GM21390 (cell line): ENCODE measurements around the gene CPM.
"Not testable (repeated sequence)": the region's sequence is repeated elsewhere in the genome, so short reads cannot be mapped to it uniquely, and the experiment has no call there.

Source experiments
- ATAC-seq: cut with Tn5 transposase; IDR thresholded peaks from one replicate; pipeline ENCODE4 v1.9.1; 2021; ENCODE audit not compliant: unreplicated experiment

Gene CPM

GRCh38 chr12:68854554-68854953 is 78.4 kb downstream of the CPM start:
- no peak for ATAC-seq

- no peak for ATAC-seq
Measured at GRCh38 chr12:68854078-68854468, 78.9 kb downstream of the CPM start.

DNA sequence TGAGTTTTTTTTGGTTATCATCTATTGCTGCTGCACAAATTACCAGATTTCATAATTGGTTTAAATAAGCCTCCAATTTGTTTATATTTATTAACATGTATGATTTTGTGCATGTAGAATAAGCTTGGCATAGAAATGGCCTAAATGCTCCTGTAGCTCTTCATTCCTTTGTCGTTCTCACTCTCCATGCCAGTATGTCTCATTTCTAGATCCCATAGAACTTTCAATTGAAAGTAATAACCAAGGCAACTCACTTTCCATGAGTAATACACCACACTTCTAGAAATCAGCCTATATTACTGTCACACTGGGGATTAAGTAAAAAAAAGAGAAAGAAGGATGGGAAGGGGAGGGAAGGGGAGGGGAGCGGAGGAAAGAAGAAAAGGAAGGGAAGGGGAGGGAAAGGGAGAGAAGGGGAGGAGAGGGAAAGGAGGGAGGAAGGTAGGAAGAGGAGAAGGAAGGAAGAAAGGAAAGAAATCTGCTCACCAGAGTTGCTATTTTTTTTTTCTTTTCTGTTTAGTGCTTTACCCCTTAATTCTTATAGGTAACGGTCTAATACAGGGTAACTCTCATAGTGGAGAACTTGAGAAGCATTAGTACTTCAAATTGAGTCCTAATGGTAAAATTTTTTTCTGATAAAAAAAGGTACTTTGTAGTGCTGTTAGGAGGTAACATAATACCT is 79.4 kb downstream of the CPM start:
- no peak for ATAC-seq

DNA sequence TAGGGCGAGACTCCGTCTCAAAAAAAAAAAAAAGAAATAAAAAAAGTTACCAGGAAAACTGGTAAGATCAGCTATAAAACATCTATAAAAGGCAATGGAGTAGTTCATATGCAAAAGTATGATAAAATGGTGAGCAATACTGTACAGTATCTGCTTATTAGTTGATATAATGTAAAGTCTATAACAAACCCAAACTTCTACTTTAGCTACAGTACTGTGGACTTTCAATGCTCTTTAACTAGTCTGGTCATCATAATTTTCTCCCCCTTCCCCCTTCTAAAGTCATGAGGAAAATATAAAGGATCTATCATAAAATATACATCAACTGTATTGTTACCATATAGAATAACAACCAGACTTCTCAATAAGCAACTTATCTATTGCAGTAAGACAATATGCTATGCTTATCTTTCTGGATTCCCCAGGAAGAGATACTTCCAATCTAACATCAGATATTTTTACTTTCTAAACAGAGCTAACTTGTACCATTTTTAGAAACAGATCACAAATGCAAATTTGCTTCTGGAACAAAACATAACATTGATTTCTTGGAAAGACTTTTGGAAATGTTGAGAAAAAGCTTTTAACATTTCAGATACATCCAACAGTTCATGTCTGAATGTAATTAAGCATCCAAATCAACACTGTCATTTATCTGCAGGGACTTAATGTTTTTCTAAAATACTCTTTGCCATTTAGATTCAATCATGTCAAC is 81.2 kb downstream of the CPM start:
- no peak for ATAC-seq

DNA sequence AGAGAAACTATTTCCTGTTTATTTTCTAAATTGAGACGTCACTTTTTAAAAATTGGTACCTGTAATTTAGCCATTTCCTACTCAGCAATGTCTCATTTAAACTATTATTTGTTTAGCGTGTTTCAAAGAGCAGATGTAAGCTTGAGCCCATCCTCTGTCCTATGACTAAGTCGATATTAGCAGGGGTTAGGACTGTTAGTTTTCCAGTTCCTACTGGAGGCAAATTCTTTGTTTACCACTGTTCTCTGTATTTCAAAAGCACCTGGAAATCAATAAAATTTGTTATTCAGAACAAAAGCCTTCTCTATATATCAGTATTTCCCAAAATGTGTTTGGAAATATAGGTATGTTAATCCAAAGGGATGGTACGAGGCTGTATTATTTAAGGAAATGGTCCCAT is 82.6 kb downstream of the CPM start:
- ATAC-seq, result no peak

GRCh38 chr12:68846811-68847210 is 86.2 kb downstream of the CPM start:
- ATAC-seq, result no peak

DNA sequence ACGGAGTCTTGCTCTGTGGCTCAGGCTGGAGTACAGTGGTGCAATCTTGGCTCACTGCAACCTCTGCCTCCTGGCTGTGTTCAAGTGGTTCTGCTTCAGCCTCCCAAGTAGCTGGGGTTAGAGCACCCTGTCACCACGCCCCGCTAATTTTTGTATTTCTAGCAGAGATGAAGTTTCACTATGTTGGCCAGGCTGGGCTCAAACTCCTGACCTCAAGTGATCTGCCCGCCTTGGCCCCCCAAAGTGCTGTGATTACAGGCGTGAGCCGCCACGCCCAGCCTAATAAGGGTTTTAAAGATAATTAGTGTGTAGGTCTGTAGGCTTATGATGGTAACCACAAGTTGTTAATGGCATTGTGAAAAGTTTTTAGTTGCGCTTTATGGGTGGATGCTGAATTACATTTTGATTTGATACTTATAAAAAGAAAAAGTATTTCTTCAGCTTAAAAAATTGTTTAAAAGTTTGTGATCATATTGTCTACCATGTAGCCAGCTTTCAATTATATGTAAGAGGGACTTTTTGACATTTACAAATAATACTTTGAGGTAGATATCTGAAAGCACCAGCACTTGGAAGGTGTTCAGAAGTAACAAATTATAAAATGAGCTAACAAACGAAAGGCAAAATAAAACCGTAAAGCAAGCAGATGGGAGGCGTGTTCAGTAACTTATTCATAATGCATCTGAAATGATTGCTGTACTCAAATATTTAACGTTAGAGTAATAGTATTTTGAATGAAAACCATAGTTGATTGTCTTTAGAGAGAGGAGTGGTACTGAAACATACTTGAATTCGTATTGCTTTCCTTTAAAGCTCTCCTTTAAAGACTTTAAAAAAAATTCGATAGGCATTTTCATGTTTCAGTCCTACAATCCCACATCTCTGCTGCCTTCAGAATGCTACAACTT is 87.9 kb downstream of the CPM start:
- no peak for ATAC-seq

DNA sequence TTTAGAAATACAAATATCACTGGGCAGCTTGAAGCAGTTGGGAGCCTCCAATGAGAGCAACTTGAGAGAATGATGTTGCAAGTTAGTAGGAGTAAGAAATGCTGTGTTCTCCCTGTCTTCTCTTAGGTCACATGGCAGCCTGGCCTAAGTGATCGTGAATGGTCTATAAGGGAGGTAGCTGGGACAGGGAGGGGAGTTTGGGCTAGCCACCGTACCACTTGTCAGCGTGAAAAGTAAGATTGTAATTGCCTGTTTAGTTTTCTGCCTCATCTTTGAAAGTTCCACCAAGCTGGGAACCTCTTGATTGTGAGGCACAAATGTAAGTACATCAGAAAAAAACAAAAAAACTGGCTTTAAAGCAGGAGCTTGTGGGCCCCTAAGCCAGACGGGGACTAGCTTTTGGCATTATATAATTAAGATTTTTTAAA is 88.6 kb downstream of the CPM start:
- ATAC-seq, result no peak

DNA sequence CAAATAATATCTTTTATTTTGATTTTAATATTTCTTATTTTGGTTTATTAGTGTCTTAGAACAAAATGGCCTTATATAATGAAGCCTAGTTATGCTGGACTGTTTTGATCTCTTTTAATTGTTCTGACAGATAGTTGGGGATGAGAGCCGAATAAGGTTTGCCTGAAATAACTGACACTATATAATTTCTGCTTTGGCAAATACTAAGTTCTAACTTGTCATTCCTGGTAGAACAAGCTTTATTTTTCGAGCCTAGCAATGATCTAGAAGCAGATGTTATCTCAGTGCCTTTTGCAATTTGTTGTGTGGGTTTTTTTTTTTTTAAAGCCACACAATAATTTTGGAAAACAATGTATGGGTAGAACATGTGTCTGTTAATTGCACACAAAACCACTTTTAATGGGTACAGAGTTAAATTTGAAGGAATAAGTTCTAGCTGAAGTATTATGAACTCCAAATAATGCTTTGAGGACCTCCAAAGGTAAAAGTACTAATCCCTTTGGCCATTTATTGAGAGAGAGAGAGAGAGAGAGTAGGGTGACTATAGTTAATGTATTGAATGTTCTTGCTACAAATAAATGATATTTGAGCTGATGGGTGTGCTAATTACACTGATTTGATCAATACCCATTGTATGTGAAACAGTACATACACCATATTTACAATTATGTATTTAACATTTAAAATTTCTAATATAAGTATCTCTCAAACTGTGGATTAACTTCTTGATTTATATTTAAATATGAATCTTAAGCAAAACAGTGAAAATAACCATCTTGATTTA is 90.0 kb downstream of the CPM start:
- ATAC-seq, result no peak

DNA sequence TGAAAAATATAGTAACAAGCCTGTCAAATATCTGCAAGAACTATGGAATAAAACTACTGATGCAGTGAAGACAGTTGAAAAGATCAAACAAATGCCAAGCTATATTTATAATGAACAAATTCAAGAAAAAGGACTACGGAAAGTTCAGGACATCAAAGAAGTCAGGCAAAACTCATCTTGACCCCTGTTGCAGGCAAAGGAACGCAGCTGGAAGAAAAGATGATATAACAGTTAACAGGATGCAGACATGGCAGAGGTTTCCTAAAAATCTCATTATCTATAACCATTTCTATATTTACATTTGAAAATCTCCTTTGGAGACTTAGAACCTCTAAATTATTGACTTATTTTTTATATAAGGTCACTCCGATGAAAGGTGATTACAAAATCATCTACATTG is 90.8 kb downstream of the CPM start:
- no peak for ATAC-seq

GRCh38 chr12:68841717-68842116 is 91.3 kb downstream of the CPM start:
- no peak for ATAC-seq

DNA sequence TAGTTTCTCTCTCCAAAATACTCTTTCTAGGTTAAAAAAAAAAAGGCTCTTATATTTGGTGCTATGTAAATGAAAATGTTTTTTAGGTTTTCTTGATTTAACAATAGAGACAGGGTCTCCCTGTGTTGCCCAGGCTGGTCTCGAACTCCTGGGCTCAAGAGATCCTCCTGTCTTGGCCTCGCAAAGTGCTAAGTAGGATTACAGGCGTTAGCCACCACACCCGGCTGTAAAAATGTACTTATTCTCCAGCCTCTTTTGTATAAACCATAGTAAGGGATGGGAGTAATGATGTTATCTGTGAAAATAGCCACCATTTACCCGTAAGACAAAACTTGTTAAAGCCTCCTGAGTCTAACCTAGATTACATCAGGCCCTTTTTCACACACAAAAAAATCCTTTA is 91.8 kb downstream of the CPM start:
- not testable (repeated sequence) for ATAC-seq

DNA sequence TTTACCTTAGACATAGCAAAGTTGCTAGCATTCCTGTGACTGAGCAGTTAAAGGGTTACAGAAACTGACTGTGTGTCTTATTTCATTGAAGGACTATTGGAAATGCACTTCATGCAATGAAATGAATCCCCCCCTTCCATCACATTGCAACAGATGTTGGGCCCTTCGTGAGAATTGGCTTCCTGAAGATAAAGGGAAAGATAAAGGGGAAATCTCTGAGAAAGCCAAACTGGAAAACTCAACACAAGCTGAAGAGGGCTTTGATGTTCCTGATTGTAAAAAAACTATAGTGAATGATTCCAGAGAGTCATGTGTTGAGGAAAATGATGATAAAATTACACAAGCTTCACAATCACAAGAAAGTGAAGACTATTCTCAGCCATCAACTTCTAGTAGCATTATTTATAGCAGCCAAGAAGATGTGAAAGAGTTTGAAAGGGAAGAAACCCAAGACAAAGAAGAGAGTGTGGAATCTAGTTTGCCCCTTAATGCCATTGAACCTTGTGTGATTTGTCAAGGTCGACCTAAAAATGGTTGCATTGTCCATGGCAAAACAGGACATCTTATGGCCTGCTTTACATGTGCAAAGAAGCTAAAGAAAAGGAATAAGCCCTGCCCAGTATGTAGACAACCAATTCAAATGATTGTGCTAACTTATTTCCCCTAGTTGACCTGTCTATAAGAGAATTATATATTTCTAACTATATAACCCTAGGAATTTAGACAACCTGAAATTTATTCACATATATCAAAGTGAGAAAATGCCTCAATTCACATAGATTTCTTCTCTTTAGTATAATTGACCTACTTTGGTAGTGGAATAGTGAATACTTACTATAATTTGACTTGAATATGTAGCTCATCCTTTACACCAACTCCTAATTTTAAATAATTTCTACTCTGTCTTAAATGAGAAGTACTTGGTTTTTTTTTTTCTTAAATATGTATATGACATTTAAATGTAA is 93.5 kb downstream of the CPM start:
- ATAC-seq, result no peak

GRCh38 chr12:68838046-68838886 is 94.7 kb downstream of the CPM start:
- ATAC-seq, result no peak

- ATAC-seq, result no peak
Measured at GRCh38 chr12:68837215-68837614, 95.8 kb downstream of the CPM start.

DNA sequence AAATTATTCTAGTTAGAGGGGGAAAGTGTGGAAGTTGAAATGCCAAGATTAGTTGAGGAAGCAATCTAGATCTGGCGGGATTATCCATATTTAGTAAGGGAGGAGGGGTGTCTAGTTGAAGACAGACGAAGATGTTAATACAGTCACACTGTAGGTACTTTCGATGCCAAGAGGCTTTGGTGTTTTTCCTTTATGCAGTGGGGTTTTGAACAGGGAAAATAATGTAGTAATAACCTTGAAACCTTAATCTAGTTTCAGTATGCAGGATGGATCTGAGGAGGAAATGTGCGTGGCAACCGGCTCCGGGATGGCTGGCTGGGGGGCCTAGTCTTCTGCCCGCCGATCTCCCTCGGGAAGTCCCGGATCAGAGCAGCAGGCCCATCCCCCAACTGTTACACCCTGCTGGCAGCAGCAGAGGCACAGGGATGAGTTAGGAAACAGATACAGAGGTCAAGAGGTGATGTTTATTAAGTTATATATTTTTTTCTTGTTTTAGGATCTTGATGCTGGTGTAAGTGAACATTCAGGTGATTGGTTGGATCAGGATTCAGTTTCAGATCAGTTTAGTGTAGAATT is 97.5 kb downstream of the CPM start:
- no peak for ATAC-seq

DNA sequence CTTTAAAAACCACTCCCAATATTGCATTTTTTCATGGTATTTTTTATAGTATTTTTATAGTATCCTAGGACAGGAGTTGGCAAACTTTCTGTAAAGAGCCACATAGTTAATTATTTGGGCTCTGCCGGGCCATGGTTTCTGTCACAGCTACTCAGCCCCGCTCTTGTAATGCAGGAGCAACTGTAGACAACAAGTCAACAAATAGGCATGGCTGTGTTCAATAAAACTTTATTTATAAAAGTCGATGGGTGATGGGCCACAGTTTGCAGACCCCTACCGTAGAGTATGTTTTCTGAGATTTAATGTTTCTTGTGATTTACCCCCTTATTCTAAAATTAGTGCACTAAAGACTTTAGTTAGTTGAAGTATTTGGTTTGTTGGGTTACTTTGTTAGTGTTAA is 99.5 kb downstream of the CPM start:
- no peak for ATAC-seq

- ATAC-seq, result no peak
Measured at GRCh38 chr12:68832504-68832867, 100.5 kb downstream of the CPM start.
